HG02885 (cell line): ENCODE data around the gene HOXC11.

Source experiments
- ATAC-seq: cut with Tn5 transposase; IDR thresholded peaks from one replicate; pipeline ENCODE4 v1.9.1; 2021; ENCODE audit warnings: mild to moderate bottlenecking; ENCODE audit not compliant: unreplicated experiment, poor library complexity

The HOXC11 gene

GRCh38 chr12:53983568-53983949 is 10.6 kb downstream of the HOXC11 start:
- ATAC-seq, result no peak

GRCh38 chr12:53983950-53984572 is 11.1 kb downstream of the HOXC11 start:
- no peak for ATAC-seq

DNA sequence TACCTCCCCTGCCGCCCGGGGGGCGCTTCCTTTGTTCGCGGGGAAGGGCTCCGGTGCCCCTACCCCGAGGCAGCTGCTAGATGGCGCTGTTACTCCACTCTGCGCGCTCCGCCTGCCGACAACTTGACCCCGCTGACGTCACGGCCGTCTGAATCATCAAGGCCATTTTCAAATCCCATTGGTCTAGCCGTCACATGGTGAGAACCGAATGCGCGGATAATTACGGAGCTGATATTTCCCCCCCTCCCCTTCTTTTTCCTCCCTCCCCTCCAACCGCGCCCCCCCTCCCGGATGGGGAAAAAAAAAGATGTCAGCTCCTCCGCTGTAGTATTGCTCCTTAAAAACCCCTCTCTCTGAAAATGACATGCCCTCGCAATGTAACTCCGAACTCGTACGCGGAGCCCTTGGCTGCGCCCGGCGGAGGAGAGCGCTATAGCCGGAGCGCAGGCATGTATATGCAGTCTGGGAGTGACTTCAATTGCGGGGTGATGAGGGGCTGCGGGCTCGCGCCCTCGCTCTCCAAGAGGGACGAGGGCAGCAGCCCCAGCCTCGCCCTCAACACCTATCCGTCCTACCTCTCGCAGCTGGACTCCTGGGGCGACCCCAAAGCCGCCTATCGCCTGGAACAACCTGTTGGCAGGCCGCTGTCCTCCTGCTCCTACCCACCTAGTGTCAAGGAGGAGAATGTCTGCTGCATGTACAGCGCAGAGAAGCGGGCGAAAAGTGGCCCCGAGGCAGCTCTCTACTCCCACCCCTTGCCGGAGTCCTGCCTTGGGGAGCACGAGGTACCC is 12.2 kb downstream of the HOXC11 start, which contains the start of gene HOXC10:
HOXC10 (plus strand) TSS at position 246 of the 791 bp plus-strand sequence; CDS start at position 360, 114 bp downstream.
- peak; percentile 76 for ATAC-seq

DNA sequence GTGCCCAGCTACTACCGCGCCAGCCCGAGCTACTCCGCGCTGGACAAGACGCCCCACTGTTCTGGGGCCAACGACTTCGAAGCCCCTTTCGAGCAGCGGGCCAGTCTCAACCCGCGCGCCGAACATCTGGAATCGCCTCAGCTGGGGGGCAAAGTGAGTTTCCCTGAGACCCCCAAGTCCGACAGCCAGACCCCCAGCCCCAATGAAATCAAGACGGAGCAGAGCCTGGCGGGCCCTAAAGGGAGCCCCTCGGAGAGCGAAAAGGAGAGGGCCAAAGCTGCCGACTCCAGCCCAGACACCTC is 12.7 kb downstream of the HOXC11 start:
- no peak for ATAC-seq

DNA sequence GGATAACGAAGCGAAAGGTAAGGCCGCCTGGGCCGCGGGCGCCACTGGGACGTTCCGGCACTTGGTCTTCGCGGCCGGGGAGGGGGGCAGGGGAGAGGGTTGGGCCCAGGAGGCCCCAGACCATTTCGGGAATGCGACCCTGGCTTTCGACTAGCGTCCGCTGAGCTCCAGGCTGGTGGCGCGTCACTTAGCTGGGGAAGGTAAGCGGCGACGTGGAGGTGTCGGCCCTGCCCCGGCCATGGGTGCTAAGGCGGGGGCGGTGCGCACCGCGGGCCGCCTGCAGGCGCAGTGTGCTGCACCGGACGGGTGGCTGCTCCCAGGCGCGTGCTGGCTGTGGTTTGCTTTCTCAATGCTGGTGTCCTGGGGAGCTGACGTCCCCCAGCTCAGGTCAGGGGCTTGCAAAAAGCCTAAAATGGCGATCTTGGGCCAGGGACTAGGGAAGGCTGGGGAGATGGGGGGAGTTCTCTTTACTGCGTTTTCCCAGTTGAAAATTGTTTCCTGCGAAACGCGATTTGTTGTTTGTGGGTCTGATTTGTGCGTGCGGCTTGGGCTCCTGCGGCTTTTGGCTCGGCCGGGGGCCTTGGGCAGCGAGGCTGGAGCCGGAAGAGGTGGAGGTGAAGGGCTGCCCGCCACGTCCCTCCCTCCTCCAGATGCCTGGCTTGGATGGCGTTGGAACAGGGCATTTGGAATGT is 13.2 kb downstream of the HOXC11 start:
- no peak for ATAC-seq

DNA sequence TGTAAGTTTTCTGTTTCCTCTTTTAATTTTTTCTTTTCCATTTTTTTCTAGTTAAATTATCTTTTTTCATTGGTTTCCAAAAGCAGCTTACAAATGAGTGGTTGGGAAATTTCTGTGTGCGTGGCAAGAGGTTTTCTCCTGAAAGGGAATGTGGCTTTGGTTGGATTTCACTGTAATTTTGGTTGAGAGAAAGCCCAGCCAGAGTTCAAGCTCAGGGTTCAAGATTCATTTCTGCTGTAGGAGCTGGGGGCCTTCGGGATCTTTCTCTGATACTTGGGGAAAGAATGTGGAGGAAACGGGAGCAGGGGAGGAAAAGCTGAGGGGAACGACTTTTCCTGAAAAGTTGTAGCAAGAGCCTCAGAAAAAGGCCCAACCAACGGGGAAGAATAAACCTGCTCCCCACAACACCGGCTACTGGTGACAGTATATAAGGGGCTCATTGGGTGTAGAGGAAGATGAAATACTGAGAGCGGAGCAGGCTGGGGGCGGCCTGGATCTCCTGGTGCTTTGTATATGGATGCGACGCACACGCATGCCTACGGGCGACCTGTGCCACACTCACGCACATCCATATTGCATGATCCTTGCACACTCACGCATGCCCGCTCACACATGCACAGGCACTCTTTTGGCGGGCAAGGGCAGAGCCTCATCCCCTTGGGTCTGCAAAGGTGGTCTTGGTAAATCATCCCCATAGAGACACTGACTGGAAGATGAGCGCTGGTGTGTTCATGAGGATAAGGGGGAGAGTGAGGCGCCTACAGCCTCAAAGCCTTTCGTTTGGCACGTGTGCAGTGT is 14.0 kb downstream of the HOXC11 start:
- ATAC-seq, result no peak

GRCh38 chr12:53987787-53988230 is 14.9 kb downstream of the HOXC11 start:
- ATAC-seq, result no peak

- ATAC-seq, result no peak
These were observed 15.8 kb downstream of the HOXC11 start for GRCh38 chr12:53988541-53989226.

GRCh38 chr12:53989227-53990113 is 16.5 kb downstream of the HOXC11 start:
- no peak for ATAC-seq

GRCh38 chr12:53990311-53991076 is 17.6 kb downstream of the HOXC11 start:
- no peak for ATAC-seq

- ATAC-seq, result no peak
These were observed 18.1 kb downstream of the HOXC11 start for GRCh38 chr12:53991077-53991460.

DNA sequence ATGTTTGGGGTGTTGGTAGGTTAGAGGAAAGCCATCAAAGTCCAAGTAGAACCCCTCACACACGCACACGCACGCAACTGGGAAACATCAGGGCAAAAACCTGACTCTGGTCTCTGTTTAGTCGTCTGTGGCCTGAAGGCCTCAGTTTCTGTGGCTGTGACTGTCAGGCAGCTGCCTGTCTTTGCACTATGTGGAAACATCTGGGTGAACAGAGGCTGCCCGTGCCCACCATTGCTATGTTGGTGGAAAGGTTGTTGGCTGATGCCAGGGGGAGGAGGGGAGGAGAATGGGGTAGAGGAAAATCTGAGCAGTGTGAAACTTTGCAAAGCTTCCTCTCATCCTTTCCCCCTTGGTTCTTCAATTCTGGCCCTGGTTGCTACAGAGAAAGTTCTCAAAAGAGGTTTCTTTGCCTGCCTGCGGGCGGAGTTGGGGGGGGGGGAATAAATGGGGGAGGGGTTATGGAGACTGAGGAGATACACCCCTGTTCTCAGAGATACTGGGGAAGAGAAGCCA is 19.5 kb downstream of the HOXC11 start:
- ATAC-seq, result no peak

DNA sequence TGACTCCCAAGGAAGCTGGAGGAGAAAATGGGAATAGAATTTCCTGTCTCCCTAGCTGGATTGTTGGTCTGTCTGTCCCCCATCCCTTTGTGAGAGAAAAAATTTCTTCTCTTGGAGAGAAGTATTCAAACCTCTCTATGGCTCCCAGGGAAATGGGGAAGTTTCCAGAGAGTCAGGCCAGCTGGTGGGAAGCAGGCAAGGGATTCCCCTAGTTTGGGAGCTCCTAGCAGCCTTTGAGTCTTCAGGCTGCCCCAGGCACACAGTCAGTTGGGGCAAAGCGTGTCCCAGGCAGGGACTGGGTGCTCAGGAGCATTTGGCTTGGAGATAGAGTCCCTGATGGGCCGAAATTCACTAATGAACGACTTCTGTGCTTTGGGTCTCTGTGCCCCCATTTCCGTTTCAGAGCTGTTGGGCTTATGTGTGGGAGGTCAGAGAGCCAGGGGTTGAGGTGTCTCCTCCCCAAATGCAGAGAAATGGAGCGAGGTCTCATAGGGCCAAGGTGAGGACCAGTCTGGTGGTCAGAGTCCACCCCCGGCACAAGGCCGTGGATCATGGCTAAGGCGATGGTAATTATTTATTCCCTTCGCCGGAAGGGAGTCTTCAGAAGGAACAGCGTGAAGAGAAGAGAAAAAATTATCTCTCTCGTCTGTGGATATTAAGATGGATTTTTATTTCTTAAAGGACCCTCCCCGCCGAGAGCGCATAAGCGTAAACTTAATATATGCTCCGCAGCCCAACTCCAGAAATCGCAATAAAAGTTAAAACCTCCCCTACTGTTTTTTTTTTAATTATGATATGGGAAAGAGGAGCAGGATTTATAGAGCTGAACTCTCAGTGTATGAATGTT is 20.5 kb downstream of the HOXC11 start:
- ATAC-seq, result no peak

GRCh38 chr12:53994009-53994263 is 21.0 kb downstream of the HOXC11 start:
- ATAC-seq, result no peak

DNA sequence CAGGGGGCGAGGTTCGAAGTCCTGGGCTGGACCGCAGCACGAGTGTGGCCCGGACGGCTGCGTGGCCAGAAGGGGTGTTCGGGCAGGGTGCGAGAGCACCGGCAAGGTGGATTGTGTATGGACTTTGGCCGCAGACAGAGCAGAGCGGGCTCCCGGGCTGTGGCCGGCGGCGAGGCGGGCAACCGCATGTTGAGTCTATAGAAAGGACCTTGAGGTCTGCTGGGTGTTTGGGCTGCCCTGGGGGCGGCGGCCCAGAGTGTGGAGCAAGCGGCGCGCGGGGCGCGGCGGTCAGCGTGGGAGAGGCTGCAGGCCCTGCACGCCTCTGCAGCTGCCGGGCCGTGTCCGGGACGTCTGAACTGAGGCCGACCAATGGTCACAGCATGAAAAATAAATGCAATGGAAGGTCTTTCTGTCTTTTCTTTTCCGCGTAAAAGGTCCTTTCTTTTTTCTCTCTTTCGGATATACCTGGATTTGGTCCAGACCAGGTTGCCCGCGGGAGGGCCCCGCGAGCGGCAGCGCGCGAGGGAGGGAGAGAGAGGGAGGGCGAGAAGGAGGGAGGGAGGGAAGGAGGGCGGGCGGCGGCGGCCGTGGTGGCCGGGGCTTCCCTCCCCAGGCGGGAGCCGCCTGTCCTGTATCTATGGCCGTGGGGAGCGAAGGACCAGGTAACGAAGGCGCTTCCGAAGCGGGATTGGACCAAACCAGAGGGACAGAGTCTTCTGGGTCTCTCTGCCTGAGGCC is 21.5 kb downstream of the HOXC11 start:
- no peak for ATAC-seq

DNA sequence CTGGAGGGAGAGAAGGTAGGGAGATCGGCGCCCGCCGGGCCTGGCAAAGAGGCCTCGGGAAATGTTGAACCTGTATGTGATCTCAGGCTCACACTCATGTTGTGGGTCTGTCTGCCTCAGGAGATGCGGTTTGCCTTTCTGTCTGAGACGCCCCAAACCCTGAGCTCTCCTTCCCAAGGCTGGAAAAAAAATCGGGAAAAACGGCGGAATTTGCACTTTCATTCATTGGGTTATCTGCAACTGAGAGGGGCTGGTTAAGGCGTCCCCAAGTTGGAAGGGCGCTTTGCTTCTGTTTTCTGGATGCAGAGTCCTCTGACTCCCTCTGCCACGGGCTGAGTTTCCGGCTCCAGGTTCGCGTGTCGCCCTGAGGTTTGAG is 22.1 kb downstream of the HOXC11 start:
- no peak for ATAC-seq
